Measurements from ENCODE around the gene CNIH2.
"Not testable (repeated sequence)": the region's sequence is repeated elsewhere in the genome, so short reads cannot be mapped to it uniquely, and the experiment has no call there.

CNIH2 gene

DNA sequence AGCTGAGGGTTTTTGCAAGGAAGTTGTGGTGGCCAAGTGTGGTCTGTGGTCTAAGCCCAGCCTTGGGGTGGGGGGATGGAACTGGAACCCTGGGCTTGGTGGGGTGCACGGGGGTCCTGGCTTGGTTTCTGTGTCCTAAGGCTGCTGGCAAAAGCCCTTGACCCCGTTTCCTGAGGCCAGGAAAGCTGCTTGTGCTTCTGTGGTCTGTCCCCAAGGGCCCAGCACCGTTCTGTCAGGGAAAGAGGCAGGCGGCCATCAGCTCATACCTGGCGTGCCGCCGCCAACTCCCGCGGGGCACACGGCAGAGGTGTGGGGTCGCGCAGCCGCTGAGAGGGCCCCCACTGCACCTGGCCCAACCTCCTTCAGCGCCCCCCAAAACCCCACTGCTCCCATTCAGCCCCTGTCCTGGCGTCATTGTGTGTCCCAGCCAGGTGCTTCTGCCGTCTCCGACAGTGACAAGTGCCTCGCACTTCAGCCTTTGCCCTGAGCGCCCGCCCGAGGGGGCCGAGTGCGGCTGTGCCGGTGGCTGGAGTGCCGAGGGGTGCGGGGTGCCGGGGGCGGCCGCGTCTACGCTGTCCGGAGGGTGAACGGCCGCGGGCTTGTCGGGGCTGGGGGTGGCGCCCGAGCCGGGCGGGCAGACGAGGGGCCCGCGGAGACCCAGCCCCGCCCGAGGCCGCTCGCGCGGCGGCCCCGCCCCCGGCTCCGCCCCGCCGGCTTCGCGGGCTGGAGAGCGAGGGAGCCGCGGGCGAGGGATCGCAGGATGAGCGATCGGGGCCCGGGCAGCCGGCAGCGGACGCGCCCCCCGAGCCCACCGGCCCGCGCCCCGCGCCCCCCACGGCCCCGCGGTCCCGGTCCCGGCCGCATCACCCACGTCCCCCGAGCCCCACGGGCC lies at the start of gene CNIH2:
TSS of gene CNIH2 (plus strand) at position 705 of the 892 bp plus-strand sequence. CDS start 282 bp downstream, outside the sequence.
- no peak for DNase-seq

DNA sequence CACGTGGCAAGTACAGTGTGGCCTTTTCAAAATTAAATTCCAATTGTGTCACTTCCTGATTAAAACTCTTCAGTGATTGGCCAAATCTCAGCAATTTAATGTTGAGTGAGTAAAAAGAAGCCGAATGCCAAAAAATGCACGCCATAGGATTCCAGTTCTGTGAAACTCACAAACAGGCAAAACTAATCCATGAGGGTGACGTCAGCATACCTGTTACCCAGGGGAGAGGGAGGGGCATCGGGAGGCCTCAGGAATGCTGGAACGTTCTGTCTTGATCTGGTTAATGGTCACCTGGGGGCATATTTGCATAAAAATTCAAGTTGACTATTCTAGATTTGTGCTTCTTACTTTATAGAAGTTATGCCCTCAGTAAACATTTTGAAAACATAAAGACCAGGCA lies 49.5 kb upstream of the CNIH2 start:
- DNase-seq, result no peak

DNA sequence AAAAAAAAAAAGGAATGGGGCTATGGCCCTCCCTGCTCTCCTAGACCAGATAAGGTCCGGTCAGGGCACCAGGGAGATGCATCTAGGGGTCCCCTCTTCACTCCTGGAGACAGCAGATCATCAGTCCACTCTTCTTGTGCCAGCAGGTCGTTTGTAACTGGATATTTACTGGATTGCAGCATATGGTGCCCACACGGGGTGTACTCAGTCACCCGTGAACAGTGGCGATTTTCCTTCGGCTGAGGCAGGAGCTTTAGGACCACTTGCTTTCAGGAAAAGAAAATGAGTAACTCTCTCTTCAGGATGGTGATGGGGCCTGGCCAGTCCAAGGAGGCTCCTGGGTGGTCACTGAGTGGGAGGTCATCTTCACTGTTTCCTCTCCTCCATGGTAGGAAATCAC lies 47.8 kb upstream of the CNIH2 start:
- no peak for DNase-seq

DNA sequence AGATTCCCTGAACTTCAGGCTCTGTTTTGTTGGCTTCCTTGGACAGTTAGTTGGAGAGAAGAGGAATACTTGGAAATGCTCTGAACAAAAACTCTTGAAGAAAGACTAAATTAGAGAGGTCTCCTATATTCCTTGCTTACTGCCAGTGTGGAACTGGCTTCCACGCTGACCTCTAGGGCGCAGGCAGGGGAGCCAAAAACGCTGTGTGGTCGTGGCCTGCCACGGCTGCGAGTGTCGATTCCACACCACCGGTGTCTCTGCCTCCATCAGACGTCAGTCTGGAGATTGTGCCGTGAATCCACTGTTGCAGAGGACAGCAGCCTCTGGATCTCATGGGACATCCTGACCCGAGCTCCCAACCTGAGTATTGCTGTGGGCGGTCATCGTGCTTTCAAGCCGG lies 47.0 kb upstream of the CNIH2 start:
- no peak for DNase-seq

DNA sequence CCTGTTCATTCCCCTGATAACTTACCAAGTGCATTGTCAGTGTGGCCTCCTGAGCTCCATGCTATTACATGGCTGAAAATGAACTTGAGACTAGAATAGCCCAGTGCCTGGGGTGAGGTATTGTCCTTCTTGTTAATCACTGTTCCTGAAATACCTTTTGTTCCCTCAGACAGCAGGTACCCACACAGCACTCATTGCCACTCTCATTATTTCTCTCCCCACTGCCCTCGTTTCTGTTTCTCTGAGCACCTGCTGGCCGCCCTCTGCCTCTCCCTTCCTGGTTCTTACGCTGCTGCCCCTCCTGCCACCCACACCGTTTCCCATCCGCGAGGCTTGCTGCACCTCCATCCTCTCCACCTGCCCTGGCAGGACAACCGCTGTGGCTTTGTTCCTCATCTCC lies 46.4 kb upstream of the CNIH2 start:
- DNase-seq, result no peak

DNA sequence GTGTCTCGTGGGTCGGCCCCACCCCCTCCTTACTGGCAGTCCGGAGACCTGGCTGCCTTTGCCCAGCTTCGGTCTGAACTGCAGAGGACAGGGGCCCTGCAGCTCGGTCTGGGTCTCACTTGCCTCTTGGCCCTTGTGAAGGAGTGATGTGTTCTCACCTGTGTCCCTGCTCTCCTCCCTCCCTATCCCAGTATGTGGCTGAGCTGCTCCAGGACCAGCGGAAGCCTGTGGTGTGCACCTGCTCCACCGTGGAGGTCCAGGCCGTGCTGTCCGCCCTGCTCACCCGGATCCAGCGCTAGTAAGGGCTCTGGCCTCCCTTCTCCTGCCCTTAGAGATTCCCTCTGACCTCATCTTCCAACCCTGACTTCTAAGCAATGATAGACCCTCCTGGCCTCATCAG lies 45.2 kb upstream of the CNIH2 start:
- no peak for DNase-seq

DNA sequence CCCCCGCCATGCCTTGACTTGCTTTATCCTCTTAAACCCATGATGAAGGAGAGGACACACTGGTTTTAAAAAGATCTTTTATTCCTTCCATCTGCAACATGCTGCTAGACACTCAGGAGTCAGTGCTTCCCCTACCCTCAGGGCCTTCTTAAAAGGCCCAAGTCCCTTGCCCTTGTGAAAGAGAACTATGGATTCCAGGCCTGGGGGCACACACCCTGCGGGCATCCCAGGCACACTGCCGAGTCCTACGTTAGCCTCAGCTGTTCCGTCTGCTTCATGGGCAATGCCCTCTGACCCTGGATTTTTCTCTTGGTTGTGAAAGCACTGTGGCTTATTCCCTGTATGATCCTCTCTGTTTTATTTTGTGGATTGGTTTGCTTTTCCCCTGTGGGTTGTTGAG lies 44.7 kb upstream of the CNIH2 start:
- no peak for DNase-seq

DNA sequence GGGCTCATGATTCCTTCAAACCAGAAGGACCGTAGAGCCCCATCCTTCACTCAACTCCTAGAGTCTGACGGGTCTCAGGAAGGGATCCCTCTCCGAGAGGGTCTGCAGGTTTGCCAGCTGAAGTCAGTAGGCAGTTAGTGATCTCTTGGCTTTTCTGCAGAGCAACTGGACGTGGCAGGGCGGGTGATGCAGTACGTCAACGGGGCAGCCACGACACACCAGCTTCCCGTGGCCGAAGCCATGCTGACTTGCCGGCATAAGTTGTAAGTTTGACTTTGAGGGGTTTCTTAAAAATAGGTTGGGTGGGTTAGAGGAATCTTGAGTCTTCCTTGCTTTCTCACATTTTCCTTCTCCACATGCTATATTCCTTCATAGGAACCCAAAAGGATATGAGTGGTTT lies 42.8 kb upstream of the CNIH2 start:
- no peak for DNase-seq

DNA sequence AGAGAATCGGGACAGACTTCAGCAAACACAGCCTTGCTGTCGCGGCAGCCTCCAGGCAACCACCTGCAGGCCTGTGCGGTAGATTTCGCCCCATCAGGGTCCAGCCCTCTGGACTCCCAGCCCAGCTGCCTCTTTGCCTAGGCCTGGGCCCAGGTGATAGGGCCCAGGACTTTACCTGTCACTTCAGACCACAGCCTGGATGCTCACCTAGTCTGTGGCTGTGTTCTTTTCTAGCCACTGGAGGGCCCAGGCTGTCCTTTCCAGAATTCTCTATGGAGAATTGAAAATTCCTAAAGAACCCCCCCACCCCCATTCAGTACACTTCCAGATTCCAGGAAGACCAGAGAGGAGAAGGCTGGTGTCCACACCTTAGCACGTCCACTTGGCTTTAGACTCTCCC lies 40.1 kb upstream of the CNIH2 start:
- DNase-seq, result no peak

DNA sequence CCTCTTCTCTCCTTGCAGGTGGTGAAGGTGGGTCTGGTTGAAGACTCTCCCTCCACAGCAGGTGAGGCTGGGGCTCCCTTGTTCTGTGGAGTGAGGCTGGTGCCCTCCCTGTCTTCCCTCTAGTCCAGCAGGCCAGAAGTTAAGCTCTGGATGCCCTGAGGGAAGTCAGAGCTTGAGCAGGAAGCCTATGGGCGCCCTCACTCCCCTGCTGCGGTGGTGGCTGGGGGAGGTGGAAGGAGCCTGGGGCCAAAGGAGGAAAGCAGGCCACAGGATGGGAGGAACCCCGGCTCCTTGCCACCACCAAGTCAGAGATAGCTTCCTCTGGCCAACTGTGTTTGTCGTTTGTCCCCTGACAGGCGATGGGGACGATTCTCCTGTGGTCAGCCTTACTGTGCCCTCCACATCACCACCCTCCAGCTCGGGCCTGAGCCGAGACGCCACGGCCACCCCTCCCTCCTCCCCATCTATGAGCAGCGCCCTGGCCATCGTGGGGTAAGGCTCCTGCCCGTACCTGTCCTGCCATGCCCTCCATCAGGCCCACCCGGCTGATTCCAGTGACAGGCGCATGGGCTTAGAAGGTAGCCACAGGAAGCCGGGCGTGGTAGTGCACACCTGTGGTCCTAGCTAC lies 39.1 kb upstream of the CNIH2 start:
- no peak for DNase-seq

DNA sequence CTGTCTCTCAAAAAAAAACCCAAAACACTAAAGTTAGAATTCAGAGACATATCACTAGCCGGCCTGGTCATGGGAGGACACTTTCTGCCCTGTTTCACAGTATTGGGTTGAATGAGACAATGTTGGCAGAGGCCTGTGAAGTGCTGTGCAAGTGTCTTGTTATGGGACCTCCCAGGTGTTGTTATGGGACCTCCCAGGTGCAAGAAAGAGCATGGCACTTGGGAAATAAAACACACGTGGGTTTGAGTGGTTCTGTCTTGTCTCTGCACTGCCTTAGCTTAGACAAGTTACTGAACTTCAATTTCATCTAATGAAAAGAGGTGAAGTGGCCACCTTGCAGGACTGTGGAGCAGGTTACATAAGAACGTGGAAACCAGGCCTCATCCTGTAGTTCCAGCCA lies 38.5 kb upstream of the CNIH2 start:
- DNase-seq, result no peak

DNA sequence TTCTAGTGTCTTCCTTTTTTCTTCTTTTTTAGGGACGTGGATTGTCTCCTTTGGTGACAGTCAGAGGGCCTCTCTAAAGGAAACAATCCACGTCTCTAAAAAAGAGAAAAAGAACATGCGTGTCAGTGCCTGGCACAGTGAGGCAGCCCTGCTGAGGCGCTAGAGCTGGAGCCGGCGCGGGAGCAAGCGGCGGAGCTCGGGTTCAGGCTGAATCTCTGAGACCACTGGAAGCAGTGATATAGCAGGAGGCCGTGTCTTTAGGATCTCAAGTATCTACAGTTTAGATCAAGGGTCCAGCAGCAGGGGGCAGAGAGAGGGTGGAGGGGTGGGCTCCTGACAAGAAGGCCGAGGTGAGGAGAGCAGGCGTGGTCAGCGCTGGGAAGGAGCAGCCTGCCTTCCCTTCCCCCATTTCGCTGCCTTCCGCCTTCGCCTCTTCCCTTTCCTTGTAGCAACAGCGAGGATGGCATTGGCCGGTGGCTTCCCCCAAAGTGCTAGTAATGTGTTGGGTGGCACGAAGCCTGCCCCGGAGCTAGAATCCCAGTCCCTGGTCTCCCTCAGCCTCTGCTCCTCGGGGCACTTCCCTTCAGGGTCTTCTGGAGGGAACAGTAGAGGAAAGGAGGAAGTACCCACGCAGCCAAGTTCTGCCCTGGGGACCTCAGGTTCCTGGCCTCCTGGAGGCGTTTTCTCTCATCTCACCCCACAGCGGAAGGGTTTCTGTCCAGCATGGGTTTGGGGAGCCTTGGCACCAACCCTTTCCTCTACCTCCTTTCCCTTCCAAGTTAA lies 37.8 kb upstream of the CNIH2 start:
- no peak for DNase-seq

DNA sequence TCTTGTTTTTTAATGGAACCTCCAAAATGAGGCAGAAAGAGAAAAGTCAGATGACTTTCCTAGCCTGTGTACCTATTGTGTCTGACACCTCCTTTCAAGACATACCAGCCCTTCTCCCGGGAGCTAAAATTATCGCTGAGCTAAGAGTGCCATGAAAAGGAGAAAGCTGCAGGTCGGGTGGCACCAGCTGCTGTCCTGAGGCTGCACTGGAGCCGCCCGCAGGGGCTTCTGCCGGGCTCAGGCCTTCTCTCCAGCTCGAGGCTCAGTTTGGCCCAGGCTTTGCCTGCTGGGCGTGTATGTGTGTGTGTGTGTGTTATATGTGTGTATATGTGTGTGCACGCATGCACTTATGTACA lies 37.2 kb upstream of the CNIH2 start:
- DNase-seq, result no peak

DNA sequence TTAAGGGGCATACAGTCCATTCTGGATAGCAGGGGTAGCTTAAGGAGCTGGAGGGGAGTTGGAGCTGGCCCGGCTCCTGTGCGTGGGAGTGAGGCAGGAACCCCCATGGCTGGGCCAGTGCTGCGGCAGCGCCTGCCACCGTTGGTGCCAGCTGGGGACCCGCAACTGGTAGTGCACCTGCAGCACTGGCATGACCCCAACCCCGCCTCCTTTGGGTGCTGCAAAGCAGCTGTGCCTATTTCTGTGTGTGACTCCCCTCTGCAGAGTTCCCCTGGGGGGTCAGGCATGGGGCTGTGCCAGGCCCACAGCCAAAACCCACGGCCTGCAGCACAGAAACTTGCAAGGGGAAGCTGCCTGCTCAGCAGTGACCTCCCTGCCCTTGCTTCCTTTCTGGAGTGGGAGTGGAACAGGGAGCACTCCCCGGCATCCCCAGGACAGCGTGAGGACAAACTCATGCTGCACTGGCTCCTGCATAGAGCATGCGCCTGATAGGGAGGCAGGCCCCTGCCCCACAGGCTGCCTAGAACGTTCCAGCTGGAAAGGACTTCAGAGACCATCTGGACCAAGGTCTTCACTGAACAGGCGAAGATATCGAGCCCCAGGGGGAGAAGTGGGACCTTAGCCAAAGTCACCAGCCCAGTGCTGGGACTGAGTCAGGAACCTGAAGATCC lies 35.7 kb upstream of the CNIH2 start:
- no peak for DNase-seq

DNA sequence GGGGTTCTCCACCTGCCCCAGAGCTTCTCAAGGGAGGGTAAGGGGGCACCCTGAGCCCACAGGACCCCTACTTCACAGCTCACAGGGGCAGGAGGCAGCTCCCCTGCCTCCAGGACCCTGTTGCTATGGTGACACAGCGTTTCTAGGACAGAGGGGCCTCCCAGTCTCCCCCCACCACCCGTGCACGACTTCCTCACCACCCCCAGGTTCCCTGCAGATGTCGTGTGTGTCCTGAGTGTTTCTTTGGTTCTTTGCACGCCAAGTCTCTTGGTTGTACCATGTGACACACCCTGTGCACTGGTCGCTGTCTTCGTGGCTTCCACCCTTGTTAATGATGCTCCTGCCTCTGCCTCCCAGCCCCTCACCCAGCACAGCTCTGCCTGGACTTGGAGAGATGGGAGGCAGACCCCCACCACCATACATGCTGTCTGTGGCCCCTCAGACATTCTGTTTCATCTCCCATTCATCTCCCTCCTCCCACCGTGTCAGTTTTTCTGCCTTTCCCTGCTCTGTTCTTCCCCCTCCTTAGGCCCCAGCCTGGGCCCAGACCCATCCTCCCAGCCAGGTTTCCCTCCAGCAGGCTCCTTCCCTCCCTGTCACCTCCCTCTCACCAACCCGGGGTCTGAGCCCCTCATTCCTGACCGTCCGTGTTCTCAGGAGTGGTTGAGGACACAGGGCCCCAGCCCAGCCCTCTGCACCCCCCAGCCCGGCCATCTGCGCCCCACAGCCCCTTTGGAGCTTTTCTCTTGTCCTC lies 34.0 kb upstream of the CNIH2 start:
- DNase-seq, result no peak

DNA sequence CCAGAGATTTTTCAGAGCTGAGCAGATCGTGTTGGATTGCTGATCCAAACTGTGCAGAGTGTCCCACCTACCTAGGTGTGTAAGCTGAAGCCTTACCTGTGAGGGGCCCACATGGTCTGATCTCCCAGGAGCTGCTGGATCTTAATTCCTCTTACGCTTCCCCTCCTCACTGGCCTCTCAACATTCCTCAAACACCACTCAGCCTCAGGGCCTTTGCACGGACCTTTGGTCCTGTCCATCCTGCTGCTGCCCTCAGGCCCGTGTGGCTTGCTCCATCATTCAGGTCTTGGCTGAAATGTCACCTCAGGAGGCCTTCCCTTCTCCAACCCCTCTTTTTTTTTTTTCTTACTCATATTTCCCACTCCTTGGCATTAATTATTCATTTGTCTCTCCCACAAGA lies 30.7 kb upstream of the CNIH2 start:
- no peak for DNase-seq

DNA sequence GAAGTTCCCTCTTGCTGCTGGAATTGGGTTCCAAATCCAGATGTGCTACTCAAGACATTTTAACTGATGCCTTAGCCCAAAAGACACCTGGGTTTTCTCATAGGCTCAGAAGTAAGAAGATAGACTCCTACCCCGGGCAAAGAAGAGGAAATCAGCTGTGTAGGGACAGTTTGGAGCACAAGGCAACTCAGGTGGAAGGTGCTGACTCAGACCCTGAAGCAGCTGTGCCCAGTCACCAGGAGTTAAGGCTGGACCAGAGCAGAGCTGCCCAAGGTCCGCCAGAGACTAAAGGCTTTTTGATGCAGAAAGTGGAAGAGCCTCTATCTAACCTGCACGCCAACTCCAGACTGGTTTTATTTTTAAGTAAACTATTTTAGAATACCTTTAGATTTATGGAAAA lies 30.2 kb upstream of the CNIH2 start:
- no peak for DNase-seq

DNA sequence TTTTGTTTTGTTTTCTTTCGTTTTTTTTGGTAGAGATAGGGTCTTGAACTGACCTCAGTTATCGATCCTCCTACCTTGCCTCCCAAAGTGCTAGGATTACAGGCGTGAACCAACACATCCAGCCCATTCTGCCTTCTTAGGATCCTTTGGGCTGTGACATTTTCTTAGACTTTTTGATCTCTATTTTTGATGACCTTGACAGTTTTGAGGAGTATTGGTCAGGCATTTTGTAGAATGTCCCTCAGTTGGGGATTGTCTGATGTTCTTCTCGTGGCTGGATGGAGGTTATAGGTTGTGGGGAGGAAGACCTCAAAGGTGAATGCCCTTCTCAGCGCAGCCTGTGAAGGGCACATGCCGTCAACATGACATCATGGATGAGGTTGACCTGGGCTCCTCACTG lies 29.1 kb upstream of the CNIH2 start:
- no peak for DNase-seq

DNA sequence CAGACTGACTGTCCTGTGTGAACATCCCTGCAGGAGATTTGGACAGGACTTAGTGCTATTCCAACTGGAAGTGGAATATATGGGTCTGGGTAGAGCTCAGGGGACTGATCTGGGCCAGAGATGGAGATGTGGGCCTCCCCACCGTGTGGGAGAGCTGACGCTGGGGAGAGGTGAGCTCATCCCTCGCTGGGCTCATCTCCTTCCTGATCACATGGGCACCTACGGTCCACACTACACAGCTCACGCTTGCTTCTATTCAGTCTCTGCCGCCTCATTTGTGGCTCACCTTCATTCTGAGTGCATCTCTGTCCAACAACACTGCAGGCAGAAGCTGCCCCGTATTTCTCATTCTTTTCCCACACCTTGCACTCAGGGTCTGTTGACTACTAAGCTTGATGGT lies 26.2 kb upstream of the CNIH2 start:
- no peak for DNase-seq

DNA sequence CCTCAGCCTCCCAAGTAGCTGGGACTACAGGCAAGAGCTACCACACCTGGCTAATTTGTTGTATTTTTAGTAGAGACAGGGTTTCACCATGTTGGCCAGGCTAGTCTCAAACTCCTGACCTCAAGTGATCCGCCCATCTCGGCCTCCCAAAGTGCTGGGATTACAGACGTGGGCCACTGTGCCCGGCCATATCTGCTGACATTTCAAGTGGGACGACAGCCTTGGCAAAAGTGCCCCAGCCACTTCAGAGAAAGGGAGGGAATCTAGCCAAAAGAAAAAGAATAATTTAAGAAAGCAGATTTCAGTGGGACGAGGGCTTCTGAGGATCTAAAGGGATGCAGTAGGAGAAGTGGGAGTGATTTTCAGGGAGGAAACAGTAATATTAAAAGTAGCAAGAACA lies 24.9 kb upstream of the CNIH2 start:
- not testable (repeated sequence) for DNase-seq

DNA sequence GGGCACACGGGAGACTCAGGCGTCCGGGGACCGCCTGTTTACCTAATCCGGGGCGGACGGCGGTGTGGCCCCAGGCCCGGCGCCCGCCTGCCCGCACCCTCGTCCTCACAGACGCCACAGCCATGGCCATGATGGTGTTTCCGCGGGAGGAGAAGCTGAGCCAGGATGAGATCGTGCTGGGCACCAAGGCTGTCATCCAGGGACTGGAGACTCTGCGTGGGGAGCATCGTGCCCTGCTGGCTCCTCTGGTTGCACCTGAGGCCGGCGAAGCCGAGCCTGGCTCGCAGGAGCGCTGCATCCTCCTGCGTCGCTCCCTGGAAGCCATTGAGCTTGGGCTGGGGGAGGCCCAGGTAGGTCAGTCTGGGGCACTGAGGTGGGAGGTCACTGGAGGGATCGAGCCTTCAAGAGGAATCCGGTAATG lies 19.5 kb upstream of the CNIH2 start:
- no peak for DNase-seq

DNA sequence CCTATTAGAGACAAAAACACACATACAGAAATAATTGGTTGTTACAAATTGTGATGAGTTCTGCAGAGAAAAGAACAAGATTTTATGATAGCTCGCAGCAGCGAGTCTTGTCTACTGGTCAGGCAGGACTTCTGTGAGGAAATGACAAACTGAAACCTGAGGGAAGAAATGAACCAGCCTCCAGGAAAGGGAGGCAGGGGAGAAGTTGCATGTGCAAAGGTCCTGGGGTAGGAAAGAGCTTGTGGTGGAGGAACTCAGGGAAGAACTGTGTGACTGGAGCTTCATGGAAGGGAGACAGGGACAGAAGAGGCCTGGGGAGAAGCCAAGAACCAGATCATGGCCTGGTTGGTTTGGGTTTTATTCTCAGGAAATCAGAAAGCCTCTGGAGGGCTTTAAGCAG lies 18.8 kb upstream of the CNIH2 start:
- DNase-seq, result no peak

DNA sequence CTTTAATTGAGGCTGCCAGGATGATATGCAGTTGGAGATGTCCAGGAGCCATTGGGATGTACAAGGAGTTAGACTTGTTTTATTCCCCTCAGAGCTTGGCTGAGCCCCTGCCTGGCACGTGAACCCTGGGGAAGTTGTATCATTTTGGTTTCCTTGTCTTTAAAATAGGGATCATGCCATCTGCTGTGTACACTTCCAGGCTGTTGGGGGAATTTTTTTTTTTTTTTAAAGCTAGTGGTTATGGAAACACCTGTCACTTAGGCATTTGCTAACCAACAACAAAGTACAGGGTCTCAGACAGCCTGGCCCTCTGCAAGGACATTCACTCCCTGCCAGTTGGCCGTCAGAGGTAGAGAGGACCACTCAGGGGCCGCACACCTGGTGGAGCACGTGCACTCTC lies 18.0 kb upstream of the CNIH2 start:
- DNase-seq, result no peak
